Keratinocyte (primary cell): Measurements from ENCODE around the gene OR5I1. TPM values are rescaled to one million over a fixed set of nuclear protein-coding genes. Genes with fewer than 3 reads are reported as not detected.

Source experiments
- DNase-seq: peaks from one replicate; pipeline ENCODE4 v3.0.0-alpha.2; 2011; ENCODE audit warnings: low read depth, missing footprints, low spot score
- FAIRE-seq: peaks from 2 replicates; lab custom pipeline; 2011; peaks lifted over from hg19 to GRCh38; lab: Jason Lieb, UNC
- H2AFZ ChIP-seq: 2 replicates; pipeline ENCODE4 v1.6.0; 2012; ENCODE audit warnings: low read length, control low read depth, inconsistent platforms; ENCODE audit not compliant: control insufficient read depth
- H3K27ac ChIP-seq: 2 replicates; pipeline ENCODE4 v1.5.1; 2011; ENCODE audit warnings: low read length; ENCODE audit not compliant: control insufficient read depth, insufficient read depth
- H3K27me3 ChIP-seq: 3 replicates; pipeline ENCODE4 v1.6.0; 2011; ENCODE audit warnings: low read length; ENCODE audit not compliant: control insufficient read depth, insufficient read depth; ENCODE audit errors: extremely low read depth
- H3K36me3 ChIP-seq, 2 experiments: 2 replicates in 1 of 2; 3 replicates in 1 of 2; pipeline ENCODE4 v1.5.1; 2011; ENCODE audit warnings: low read length in 2 of 2, mild to moderate bottlenecking in 1 of 2; ENCODE audit not compliant: control insufficient read depth in 2 of 2, insufficient read depth in 2 of 2; ENCODE audit errors: extremely low read depth in 1 of 2
- H3K4me1 ChIP-seq: 3 replicates; pipeline ENCODE4 v1.5.1; 2011; ENCODE audit warnings: low read length; ENCODE audit not compliant: control insufficient read depth, insufficient read depth; ENCODE audit errors: extremely low read depth
- H3K4me2 ChIP-seq: 3 replicates; pipeline ENCODE4 v1.6.0; 2011; ENCODE audit warnings: low read depth, low read length; ENCODE audit not compliant: control insufficient read depth, insufficient read depth; ENCODE audit errors: extremely low read depth
- H3K4me3 ChIP-seq, 3 experiments: fragments of 200-600 bp in 1 of 3; sonication (generic) in 1 of 3; 2 replicates in 2 of 3; 3 replicates in 1 of 3; pipeline ENCODE4 v1.5.1; 2011 to 2016; ENCODE audit warnings: low read length in 3 of 3, mild to moderate bottlenecking in 3 of 3, control low read depth in 2 of 3, inconsistent platforms in 1 of 3, low read depth in 1 of 3, mixed read lengths in 1 of 3, mixed run types in 1 of 3, moderate library complexity in 1 of 3; ENCODE audit not compliant: control insufficient read depth in 2 of 3, insufficient read depth in 2 of 3; ENCODE audit errors: extremely low read depth in 1 of 3
- H3K79me2 ChIP-seq: 2 replicates; pipeline ENCODE4 v1.6.0; 2012; ENCODE audit warnings: low read length; ENCODE audit not compliant: control insufficient read depth, insufficient read depth
- H3K9ac ChIP-seq: 3 replicates; pipeline ENCODE4 v1.6.0; 2011; ENCODE audit warnings: low read length; ENCODE audit not compliant: control insufficient read depth, insufficient read depth; ENCODE audit errors: extremely low read depth
- H3K9me1 ChIP-seq: 3 replicates; pipeline ENCODE4 v1.6.0; 2011; ENCODE audit warnings: low read length; ENCODE audit not compliant: control insufficient read depth, insufficient read depth; ENCODE audit errors: extremely low read depth
- H3K9me3 ChIP-seq: 2 replicates; pipeline ENCODE4 v1.5.1; 2012; ENCODE audit warnings: low read depth, low read length; ENCODE audit not compliant: control insufficient read depth
- H4K20me1 ChIP-seq: 3 replicates; pipeline ENCODE4 v1.6.0; 2011; ENCODE audit warnings: low read length; ENCODE audit not compliant: control insufficient read depth, insufficient read depth; ENCODE audit errors: extremely low read depth
- CTCF ChIP-seq, 3 experiments: IDR thresholded peaks in 1 of 3; conservative IDR thresholded peaks in 1 of 3; optimal IDR thresholded peaks in 1 of 3; 2 replicates in 2 of 3; 3 replicates in 1 of 3; pipeline versions ENCODE3 to v1.5.1; 2011; ENCODE audit warnings: low read length in 3 of 3, mild to moderate bottlenecking in 3 of 3, moderate library complexity in 2 of 3, control low read depth in 1 of 3, inconsistent platforms in 1 of 3; ENCODE audit not compliant: insufficient read depth in 2 of 3; ENCODE audit errors: extremely low read depth in 1 of 3
- EZH2 ChIP-seq: IDR thresholded peaks from one replicate; pipeline ENCODE4 v1.6.1; 2012; ENCODE audit warnings: inconsistent platforms, mild to moderate bottlenecking, low read length, moderate library complexity
- dilution Hi-C: fragments of 300-500 bp; cut with MboI; formaldehyde crosslinking; loops from one replicate; pipeline ENCODE4 v1.7.0; 2020; ENCODE audit warnings: low sequenced_read_pairs; ENCODE audit not compliant: extremely low pct_ligation_motif_present
- polyA plus RNA-seq, 5 experiments: library from polyadenylated mRNA; depleted of rRNA in 3 of 5; stranded (reverse) in 3 of 5; stranded (forward) in 1 of 5; unstranded in 1 of 5; fragments of >200 nt; gene quantifications; 1 replicate in 1 of 5; 2 replicates in 3 of 5; 3 replicates in 1 of 5; pipeline versions ENCODE4 v1.2.1 to v1.2.3, GENCODE V29; 2011 to 2012; ENCODE audit warnings: missing spikeins in 2 of 5, low read depth in 1 of 5, low replicate concordance in 1 of 5

Gene OR5I1
- polyA plus RNA-seq, 1 donor (not counting 4 experiments of a cell fraction or from before 2014, with no cell fraction given) = not detected

DNA sequence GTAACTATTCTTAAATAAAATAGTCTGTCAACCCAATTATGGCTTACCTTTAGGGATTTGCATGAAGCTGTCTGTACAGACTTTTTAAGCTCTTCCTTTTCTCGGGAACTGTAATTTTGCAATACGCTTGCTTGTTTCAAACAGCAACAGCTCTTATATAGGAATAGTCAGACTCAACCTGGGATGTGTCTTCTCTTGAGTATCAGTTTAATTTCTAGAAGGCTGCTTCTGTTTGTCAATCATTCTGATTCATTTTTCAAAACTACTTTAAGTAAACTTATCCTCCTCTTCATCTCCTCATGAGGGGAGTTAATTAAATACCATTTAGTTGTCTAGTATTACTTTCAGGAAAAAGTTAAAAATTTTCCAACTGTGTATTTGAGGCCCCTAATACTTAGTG lies 33.6 kb upstream of the OR5I1 start, which contains the start of gene OR10AG1:
TSS of gene OR10AG1 (minus strand) at position 101 of the 400 bp plus-strand sequence. CDS start at position 63, 38 bp downstream.
- Histone ChIP-seq H3K9me3 (no peaks in the 10 kb centered on the region), H3K4me1 (no peaks in the 10 kb centered on the region), H3K27ac (no peak within 1 kb of the TSS), H3K4me3 (no peak within 1 kb of the TSS), H3K9ac (no peak within 1 kb of the TSS), H3K9me1 (no peaks in the 10 kb centered on the region), H2AFZ (no peak within 1 kb of the TSS), H3K79me2 (no peaks in the 10 kb centered on the region), H3K27me3 (no peaks in the 10 kb centered on the region), H3K4me2 (no peak within 1 kb of the TSS), H3K36me3 (no peaks in the 10 kb centered on the region), H4K20me1 (no peaks in the 10 kb centered on the region)
- dilution Hi-C loops = no loop called here
- no peak for FAIRE-seq
- TF ChIP-seq EZH2 (no peak), CTCF (optimal IDR thresholded peaks at IDR 0.05 in 1 of 3, IDR thresholded peaks at IDR 0.05 in 1 of 3, conservative IDR thresholded peaks at IDR 0.05 in 1 of 3; ENCODE audit: extremely low read depth in 1 of 3, insufficient read depth in 2 of 3, low read length in 3 of 3) (no peak)
- DNase-seq = no peak

DNA sequence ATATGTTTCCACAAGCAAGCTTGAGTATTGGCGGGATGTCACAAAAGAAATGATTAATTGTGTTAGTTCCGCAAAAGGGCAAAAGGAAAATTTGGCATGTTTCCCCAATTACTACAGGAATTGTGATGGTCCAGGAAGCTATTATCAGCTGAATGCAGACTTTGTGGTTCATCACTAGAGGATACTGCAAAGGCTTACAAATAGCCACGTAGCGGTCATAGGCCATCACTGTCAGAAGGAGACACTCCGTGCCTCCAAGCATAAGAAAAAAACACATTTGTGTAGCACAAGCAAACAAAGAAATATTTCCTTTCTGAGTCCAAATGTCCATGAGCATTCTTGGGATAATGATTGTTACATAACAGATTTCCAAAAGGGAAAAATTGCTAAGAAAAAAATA lies 31.7 kb upstream of the OR5I1 start:
- dilution Hi-C loops = no loop called here
- Histone ChIP-seq H3K4me3 (no peak overlapping the region), H3K9me3 (peaks cover 1% of the 10 kb centered on the region), H3K4me2 (no peak overlapping the region), H3K4me1 (no peaks in the 10 kb centered on the region), H2AFZ (no peak overlapping the region), H3K9ac (no peak overlapping the region), H3K27me3 (no peaks in the 10 kb centered on the region), H3K36me3 (no peaks in the 10 kb centered on the region), H3K79me2 (no peaks in the 10 kb centered on the region), H3K27ac (no peak overlapping the region), H3K9me1 (no peaks in the 10 kb centered on the region), H4K20me1 (no peaks in the 10 kb centered on the region)
- FAIRE-seq (no peak), DNase-seq (no peak)
- TF ChIP-seq EZH2 = no peak
- no peak for TF ChIP-seq CTCF (optimal IDR thresholded peaks at IDR 0.05 in 1 of 3, IDR thresholded peaks at IDR 0.05 in 1 of 3, conservative IDR thresholded peaks at IDR 0.05 in 1 of 3; ENCODE audit: extremely low read depth in 1 of 3, insufficient read depth in 2 of 3, low read length in 3 of 3)
